Brain microvascular endothelial cell (primary cell): Measurements from ENCODE around the gene PLEKHG7.
"Not testable (repeated sequence)": the region's sequence is repeated elsewhere in the genome, so short reads cannot be mapped to it uniquely, and the experiment has no call there.

ENCODE experiments used
- DNase-seq: peaks from one replicate; pipeline ENCODE4 v3.0.0-alpha.2; 2020
- H3K27ac ChIP-seq: fragments of 250-450 bp; sonication (Bioruptor Pico); 2 replicates; pipeline ENCODE4 v1.5.1; 2020; ENCODE audit warnings: mild to moderate bottlenecking, moderate library complexity
- H3K27me3 ChIP-seq: fragments of 250-450 bp; sonication (Bioruptor Pico); replicated peaks from 2 replicates; pipeline ENCODE4 v1.5.1; 2020; ENCODE audit warnings: mild to moderate bottlenecking
- H3K36me3 ChIP-seq: fragments of 250-450 bp; sonication (Bioruptor Pico); replicated peaks from 2 replicates; pipeline ENCODE4 v1.5.1; 2020; ENCODE audit warnings: mild to moderate bottlenecking
- H3K4me3 ChIP-seq: 2 replicates; pipeline ENCODE4 v1.5.1; 2011; ENCODE audit warnings: low read depth, mild to moderate bottlenecking, control low read depth, low read length, moderate library complexity
- in situ Hi-C: cut with HindIII; loops from 2 replicates; pipeline ENCODE4 v1.10.0; 2017; ENCODE audit warnings: low sequenced_read_pairs, low pct_ligation_motif_present
- TF ChIP-seq, protein P1 (sequence below): IDR thresholded peaks from 2 replicates; pipeline ENCODE4 v1.5.1; 2011; ENCODE audit warnings: low read depth, mild to moderate bottlenecking, moderate library complexity, low read length, control low read depth, inconsistent platforms; ENCODE audit errors: missing control alignments

The PLEKHG7 gene

DNA sequence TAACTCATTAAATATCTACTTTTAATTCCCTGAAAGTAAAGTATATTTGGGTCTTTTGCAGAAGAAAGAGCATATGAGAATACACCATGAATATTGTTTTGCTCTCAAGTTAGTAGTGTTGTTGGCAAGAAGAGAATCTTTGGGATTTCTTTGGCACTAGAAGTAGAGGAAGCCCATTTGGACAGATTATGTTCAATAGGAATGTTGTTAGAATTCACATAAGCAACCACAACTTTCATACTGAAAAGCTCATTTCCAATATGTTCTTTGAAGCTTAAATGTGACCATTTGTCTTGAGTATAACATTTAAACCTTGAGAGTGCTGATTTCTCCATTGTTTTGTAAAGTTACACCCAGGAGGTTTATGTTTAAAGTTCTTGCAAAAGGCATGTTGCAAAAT, 37.6 kb downstream of the PLEKHG7 start:
- no peaks in the 10 kb centered on the region for H3K36me3 ChIP-seq
- TF ChIP-seq, protein P1, sequence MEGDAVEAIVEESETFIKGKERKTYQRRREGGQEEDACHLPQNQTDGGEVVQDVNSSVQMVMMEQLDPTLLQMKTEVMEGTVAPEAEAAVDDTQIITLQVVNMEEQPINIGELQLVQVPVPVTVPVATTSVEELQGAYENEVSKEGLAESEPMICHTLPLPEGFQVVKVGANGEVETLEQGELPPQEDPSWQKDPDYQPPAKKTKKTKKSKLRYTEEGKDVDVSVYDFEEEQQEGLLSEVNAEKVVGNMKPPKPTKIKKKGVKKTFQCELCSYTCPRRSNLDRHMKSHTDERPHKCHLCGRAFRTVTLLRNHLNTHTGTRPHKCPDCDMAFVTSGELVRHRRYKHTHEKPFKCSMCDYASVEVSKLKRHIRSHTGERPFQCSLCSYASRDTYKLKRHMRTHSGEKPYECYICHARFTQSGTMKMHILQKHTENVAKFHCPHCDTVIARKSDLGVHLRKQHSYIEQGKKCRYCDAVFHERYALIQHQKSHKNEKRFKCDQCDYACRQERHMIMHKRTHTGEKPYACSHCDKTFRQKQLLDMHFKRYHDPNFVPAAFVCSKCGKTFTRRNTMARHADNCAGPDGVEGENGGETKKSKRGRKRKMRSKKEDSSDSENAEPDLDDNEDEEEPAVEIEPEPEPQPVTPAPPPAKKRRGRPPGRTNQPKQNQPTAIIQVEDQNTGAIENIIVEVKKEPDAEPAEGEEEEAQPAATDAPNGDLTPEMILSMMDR = no peak
- DNase-seq = no peak
- no peak overlapping the region for H3K4me3 ChIP-seq
- no peak overlapping the region for H3K27ac ChIP-seq
- H3K27me3 ChIP-seq = no peaks in the 10 kb centered on the region
- in situ Hi-C loops = no loop called here

DNA sequence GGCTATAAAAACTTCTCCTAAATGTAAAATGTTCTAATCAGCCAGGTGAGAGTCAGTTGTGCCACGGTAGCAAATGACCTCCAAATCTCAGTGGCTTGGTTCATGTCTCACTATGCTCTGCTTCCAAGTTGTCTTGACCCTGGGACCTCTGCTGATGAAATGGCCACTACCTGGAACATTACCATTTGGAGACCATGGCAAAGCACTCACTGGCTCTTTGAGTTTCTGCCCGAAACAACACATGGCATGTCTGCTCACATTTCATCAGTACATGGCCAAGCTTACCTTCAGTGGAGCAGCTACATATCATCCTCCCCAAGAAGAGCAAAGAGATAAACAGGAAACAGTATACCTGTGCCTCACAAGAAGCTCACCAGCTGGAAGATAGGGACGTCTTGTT, 40.2 kb downstream of the PLEKHG7 start:
- H3K27ac ChIP-seq = no peak overlapping the region
- in situ Hi-C loops = no loop called here
- H3K27me3 ChIP-seq = no peaks in the 10 kb centered on the region
- DNase-seq = no peak
- no peak overlapping the region for H3K4me3 ChIP-seq
- no peaks in the 10 kb centered on the region for H3K36me3 ChIP-seq
- TF ChIP-seq, protein P1 = no peak

DNA sequence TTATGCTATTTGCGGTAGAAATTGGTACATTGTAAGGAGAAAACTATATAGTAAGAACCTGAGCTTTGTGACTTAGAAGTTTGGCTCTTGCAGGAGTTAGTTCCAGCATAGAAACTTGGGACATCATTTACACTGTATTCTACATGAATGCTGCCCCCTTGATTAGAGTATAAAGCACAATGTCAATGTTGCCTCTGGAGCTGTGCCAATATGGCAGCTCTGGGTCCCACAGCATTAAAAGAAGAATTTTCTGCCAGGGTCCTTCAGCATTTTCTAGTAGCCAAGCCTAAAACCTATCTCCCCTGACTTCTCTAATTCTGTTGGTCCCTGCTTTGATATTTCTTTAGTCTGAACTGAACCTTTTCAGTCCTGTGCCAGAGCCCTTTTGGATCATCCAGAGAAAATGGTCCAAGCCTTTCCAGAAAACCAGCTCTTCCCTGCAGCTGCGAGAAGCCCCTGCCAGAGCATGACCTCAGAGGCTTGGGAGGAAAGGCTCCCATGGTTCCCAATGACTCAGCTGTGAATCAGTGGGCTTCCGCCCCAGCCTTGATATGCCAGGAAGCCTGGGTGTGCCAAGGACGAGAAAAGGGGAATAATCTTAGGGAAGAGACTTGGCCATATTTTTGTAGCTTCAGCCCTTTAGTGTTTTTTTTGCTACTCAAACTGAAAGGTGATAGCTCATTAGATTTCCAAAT, 43.2 kb downstream of the PLEKHG7 start:
- peak; percentile 94 for DNase-seq
- peak overlapping the region; percentile 80 for H3K27ac ChIP-seq
- no peaks in the 10 kb centered on the region for H3K36me3 ChIP-seq
- in situ Hi-C loops = no loop called here
- H3K4me3 ChIP-seq = no peak overlapping the region
- TF ChIP-seq, protein P1 = no peak
- no peaks in the 10 kb centered on the region for H3K27me3 ChIP-seq

DNA sequence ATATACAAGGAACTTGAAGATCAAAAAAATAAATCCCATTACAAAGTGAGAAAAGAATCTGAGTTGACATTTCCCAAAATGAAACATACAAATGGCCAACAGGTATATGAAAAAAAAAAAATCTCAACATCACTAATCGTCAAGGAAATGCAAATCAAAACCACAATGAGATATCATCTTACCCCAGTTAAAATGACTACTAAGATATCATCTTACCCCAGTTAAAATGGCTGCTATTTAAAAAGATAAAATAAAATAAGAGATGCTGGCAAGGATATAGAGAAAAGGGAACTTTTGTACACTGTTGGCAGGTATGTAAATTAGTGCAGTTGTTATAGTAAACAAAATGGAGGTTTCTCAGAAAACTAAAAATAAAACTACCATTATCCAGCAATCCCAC, 44.4 kb downstream of the PLEKHG7 start:
- Histone ChIP-seq H3K4me3 (no peak overlapping the region), H3K36me3 (no peaks in the 10 kb centered on the region), H3K27ac (peak overlapping the region; percentile 80), H3K27me3 (no peaks in the 10 kb centered on the region)
- TF ChIP-seq, protein P1 = no peak
- in situ Hi-C loops = no loop called here
- no peak for DNase-seq

DNA sequence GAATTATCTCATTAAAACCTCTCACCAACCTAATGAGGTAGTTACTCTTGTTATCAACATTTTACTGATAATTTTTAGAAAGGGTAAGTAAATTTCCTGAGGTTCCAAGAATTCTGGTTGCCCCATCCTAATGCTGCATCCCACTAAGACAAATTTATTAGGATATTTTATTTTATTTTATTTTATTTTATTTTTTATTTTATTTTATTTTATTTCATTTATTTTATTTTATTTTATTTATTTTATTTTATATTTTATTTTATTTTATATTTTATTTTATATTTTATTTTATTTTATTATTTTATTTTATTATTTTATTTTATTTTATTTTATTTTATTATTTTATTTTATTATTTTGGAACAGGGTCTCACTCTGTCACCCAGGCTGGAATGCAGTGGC, 46.9 kb downstream of the PLEKHG7 start:
- H3K36me3 ChIP-seq, H3K4me3 ChIP-seq, H3K27me3 ChIP-seq, H3K27ac ChIP-seq, in situ Hi-C loops, DNase-seq: not testable (repeated sequence)

DNA sequence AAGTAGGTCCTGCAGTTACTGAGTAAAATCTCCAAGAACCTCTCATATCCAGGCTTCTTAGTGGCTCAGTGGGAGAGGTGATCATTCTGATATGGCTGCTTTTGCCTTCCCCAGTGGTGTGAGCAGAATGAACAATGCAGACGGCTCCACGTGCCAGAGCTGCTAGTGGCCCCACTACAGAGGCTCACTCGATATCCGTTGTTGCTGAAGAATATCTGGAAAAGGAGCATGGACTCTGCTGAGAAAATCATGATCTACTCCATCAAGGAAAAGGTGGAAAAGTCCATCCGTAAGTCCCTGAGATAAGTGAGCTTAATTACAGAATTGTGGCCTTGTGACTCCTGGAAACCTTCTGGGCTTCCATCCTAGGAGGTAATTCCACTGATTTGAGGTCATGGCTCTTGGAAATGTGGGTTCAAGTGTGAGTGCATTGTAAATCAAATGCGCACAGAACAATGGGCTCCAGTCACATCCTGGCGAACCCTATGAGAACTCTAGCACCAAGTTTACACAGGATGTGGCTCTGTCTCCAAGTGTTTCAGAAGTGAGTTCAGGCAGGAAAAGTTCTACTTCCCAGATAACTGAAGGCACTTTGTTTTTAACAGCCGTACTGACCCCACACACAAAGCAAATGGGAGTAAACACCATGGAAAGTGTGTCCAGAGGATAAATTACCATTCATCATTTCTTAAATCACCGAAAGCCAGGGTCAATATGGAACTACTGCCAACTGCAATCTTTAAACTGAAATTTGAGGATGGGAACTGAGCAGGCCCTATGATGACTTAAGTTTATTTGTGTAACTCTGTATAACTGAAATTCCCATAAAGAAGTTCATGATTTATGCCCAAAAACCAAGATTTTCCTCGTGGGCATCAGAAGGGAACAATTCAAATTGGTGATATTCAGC, 51.4 kb downstream of the PLEKHG7 start:
- in situ Hi-C loops = no loop called here
- Histone ChIP-seq H3K27me3 (no peaks in the 10 kb centered on the region), H3K27ac (no peak overlapping the region), H3K4me3 (no peak overlapping the region), H3K36me3 (no peaks in the 10 kb centered on the region)
- TF ChIP-seq, protein P1 = no peak
- DNase-seq = peak; percentile 19
